Osteocyte (in vitro differentiated cells): ENCODE results near the gene ARF5. TPM values are rescaled to one million over a fixed set of nuclear protein-coding genes. Genes with fewer than 3 reads are reported as not detected.

Experiments used
- DNase-seq: peaks from one replicate; pipeline ENCODE4 v3.0.0; 2021; ENCODE audit warnings: mixed read lengths; ENCODE audit not compliant: unreplicated experiment; ENCODE audit errors: extremely low spot score
- H3K27ac Mint-ChIP-seq: one replicate; pipeline ENCODE4 v1.8.0; 2021; ENCODE audit warnings: mild to moderate bottlenecking, mixed read lengths; ENCODE audit not compliant: unreplicated experiment
- H3K27me3 Mint-ChIP-seq: one replicate; pipeline ENCODE4 v1.8.0; 2021; ENCODE audit warnings: mixed read lengths; ENCODE audit not compliant: unreplicated experiment
- H3K36me3 Mint-ChIP-seq: one replicate; pipeline ENCODE4 v1.8.0; 2021; ENCODE audit warnings: mixed read lengths; ENCODE audit not compliant: unreplicated experiment
- H3K4me1 Mint-ChIP-seq: one replicate; pipeline ENCODE4 v1.8.0; 2021; ENCODE audit warnings: mixed read lengths; ENCODE audit not compliant: unreplicated experiment
- H3K4me3 Mint-ChIP-seq: one replicate; pipeline ENCODE4 v1.8.0; 2021; ENCODE audit warnings: mild to moderate bottlenecking, moderate library complexity, mixed read lengths; ENCODE audit not compliant: unreplicated experiment
- H3K9me3 Mint-ChIP-seq: one replicate; pipeline ENCODE4 v1.8.0; 2021; ENCODE audit warnings: mixed read lengths; ENCODE audit not compliant: unreplicated experiment
- total RNA-seq: library from RNA; stranded (reverse); gene quantifications from 2 replicates; pipeline ENCODE4 v1.2.1, GENCODE V29; 2021
- TF ChIP-seq, protein P1 (sequence below): fragments of 200-600 bp; sonication (generic); IDR thresholded peaks from 2 replicates; pipeline ENCODE4 v1.5.0; 2021; ENCODE audit warnings: antibody characterized with exemption, mild to moderate bottlenecking, moderate library complexity

ARF5 gene
- total RNA-seq, 1 donor from 2014 or later: 191 TPM

DNA sequence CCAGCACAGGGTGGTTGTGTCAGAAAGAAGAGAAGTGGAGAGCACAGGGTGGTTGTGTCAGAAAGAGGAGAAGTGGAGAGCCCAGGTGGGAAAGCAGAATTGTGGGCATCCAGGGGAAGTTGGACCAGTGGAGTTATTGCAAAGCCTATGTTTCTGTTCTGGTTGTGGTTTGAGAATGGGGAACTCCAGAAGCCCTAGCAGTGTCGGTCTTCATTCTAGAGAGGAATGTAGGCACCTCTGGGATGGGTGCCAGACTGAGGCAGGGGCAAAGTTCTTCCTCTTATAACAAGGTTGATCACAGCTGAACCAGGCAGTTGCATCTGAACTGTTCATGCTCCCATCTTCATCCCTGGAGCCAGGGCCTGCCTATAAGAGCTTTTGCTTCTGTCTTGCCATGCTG is 6.3 kb downstream of the ARF5 start:
- peaks cover 8% of the 10 kb centered on the region for H3K27me3 Mint-ChIP-seq
- peaks cover 5% of the 10 kb centered on the region for H3K4me1 Mint-ChIP-seq
- H3K36me3 Mint-ChIP-seq: peaks cover 17% of the 10 kb centered on the region
- no peak for DNase-seq
- no peak overlapping the region for H3K27ac Mint-ChIP-seq
- no peaks in the 10 kb centered on the region for H3K9me3 Mint-ChIP-seq
- TF ChIP-seq, protein P1, sequence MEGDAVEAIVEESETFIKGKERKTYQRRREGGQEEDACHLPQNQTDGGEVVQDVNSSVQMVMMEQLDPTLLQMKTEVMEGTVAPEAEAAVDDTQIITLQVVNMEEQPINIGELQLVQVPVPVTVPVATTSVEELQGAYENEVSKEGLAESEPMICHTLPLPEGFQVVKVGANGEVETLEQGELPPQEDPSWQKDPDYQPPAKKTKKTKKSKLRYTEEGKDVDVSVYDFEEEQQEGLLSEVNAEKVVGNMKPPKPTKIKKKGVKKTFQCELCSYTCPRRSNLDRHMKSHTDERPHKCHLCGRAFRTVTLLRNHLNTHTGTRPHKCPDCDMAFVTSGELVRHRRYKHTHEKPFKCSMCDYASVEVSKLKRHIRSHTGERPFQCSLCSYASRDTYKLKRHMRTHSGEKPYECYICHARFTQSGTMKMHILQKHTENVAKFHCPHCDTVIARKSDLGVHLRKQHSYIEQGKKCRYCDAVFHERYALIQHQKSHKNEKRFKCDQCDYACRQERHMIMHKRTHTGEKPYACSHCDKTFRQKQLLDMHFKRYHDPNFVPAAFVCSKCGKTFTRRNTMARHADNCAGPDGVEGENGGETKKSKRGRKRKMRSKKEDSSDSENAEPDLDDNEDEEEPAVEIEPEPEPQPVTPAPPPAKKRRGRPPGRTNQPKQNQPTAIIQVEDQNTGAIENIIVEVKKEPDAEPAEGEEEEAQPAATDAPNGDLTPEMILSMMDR: no peak
- no peak overlapping the region for H3K4me3 Mint-ChIP-seq

DNA sequence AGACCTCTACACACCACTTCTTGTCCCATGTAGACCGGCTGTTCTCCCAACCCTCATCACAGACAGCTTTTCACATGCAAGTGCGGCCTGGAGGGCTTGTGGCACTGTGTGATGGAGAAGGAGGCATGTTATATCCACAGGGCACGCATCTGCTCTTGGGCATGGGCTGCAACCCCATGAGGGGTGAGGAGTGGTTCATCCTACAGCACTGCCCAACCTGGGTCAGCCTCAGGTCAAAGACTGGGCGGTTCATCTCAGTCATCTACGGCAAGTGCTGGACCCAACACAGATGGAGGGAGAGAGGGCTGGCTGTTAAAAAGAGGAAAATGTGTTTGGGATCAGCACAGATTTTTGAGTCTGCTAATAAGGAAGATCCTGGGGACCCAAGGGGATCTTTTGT is 7.5 kb downstream of the ARF5 start:
- no peak for DNase-seq
- Mint-ChIP-seq H3K4me3 (no peak overlapping the region), H3K9me3 (no peaks in the 10 kb centered on the region), H3K27ac (no peak overlapping the region), H3K27me3 (peaks cover 12% of the 10 kb centered on the region), H3K36me3 (peaks cover 10% of the 10 kb centered on the region), H3K4me1 (no peaks in the 10 kb centered on the region)
- TF ChIP-seq, protein P1: no peak

DNA sequence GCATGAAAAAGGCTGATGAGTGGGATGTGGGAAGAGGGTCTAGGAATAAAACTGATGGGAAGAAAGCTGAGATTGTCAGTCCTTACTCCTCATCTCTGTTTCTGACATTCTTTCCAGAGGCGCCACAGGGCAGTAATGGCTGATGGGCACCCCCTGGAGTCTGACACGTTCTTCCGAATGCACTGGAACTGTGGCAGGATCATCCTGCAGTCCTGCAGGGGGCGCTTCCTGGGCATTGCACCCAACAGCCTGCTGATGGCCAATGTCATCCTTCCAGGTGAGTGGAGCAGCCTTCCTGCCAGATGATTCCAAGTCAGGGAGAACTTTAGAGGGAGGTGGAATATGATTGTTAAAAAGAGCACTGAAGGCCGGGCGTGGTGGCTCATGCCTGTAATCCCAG is 10.1 kb downstream of the ARF5 start:
- Mint-ChIP-seq H3K4me3 (no peak overlapping the region), H3K27ac (no peak overlapping the region), H3K27me3 (peaks cover 21% of the 10 kb centered on the region), H3K36me3 (no peaks in the 10 kb centered on the region), H3K9me3 (no peaks in the 10 kb centered on the region), H3K4me1 (no peaks in the 10 kb centered on the region)
- DNase-seq: no peak
- TF ChIP-seq, protein P1: no peak

DNA sequence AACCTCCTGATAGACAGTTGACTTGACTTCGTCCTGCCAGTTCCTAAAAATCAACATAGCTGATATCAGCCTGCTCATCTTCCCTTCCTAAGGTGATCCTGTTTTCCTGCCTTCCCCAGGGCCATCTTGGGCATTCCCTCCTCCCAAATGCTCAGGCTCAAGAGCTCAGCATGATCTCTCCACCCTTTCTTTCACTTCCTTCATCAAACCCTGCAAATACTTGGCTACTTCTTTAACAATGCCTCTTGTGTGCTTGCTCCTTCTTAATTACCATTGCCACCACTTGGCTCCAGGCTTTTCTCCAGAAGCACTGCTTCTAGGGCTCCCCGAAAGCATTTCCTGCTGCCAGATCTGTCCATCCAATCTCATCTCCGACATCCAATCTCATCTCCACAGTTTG is 12.7 kb downstream of the ARF5 start:
- TF ChIP-seq, protein P1: no peak
- no peaks in the 10 kb centered on the region for H3K4me1 Mint-ChIP-seq
- no peaks in the 10 kb centered on the region for H3K36me3 Mint-ChIP-seq
- no peak overlapping the region for H3K27ac Mint-ChIP-seq
- H3K9me3 Mint-ChIP-seq: peaks cover 7% of the 10 kb centered on the region
- no peak for DNase-seq
- H3K4me3 Mint-ChIP-seq: no peak overlapping the region
- peaks cover 18% of the 10 kb centered on the region for H3K27me3 Mint-ChIP-seq

DNA sequence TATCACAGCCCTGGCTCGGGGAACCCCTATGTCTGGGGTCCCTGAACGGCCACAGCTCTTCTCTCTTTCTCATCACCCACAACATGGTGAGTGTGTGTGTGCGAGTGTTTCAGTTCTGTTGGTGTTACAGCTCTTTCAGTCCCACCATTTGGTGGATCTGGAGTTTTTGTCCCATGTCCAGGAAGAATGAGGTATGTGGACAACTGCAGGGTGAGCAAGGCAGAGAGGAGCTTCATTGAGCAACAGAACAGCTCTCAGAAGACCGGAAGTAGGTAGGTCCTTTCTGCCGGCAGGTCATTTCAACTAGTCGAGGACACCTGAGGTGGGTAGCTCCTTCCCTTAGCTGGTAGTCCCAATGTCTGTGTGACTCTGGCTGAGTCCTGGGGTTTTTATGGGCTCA is 20.2 kb downstream of the ARF5 start:
- no peaks in the 10 kb centered on the region for H3K36me3 Mint-ChIP-seq
- H3K4me1 Mint-ChIP-seq: no peaks in the 10 kb centered on the region
- H3K27ac Mint-ChIP-seq: no peak overlapping the region
- no peak for DNase-seq
- TF ChIP-seq, protein P1: no peak
- peaks cover 5% of the 10 kb centered on the region for H3K27me3 Mint-ChIP-seq
- no peak overlapping the region for H3K4me3 Mint-ChIP-seq
- peaks cover 7% of the 10 kb centered on the region for H3K9me3 Mint-ChIP-seq
